OCI-LY7 (cell line): ENCODE measurements around the gene GPNMB. TPM values are rescaled to one million over a fixed set of nuclear protein-coding genes. Genes with fewer than 3 reads are reported as not detected.
A peak's percentile ranks its signal among the peaks of the same experiment; 100 is the strongest.

Experiments used
- BruUV-seq: library from RNA; stranded (reverse); fragments of 400-500 nt; replicated peaks from 2 replicates; lab custom pipeline; 2021; lab: Mats Ljungman, UMichigan
- CTCF ChIA-PET: fragments of 300-600 bp; sonication (Branson Sonifier 250); formaldehyde crosslinking; loops from one replicate; lab custom pipeline; 2022; ENCODE audit warnings: antibody characterized with exemption; ENCODE audit not compliant: unreplicated experiment; lab: Charles Lee
- POLR2A ChIA-PET: fragments of 300-600 bp; sonication (Branson Sonifier 250); formaldehyde crosslinking; loops from one replicate; lab custom pipeline; 2022; ENCODE audit warnings: antibody characterized with exemption; lab: Charles Lee
- DNase-seq: peaks from one replicate; pipeline ENCODE4 v3.0.0-alpha.2; 2015; ENCODE audit warnings: low spot score
- H2AFZ ChIP-seq: fragments of 200-600 bp; sonication (generic), shearing (Covaris generic); 2 replicates; pipeline ENCODE4 v1.6.1; 2014; ENCODE audit warnings: mild to moderate bottlenecking, antibody characterized with exemption, low read length, moderate library complexity
- H3K27ac ChIP-seq: fragments of 200-600 bp; sonication (generic); 2 replicates; pipeline ENCODE4 v1.5.1; 2014; ENCODE audit warnings: mixed run types, low read depth, mild to moderate bottlenecking, moderate library complexity, low read length, inconsistent platforms; ENCODE audit not compliant: poor library complexity, severe bottlenecking
- H3K36me3 ChIP-seq: fragments of 200-600 bp; sonication (generic); 2 replicates; pipeline ENCODE4 v1.6.1; 2014; ENCODE audit warnings: mild to moderate bottlenecking, antibody characterized with exemption, low read length, moderate library complexity, mixed read lengths; ENCODE audit not compliant: insufficient read depth
- H3K4me1 ChIP-seq: fragments of 200-600 bp; sonication (generic); 2 replicates; pipeline ENCODE4 v1.5.1; 2014; ENCODE audit warnings: mild to moderate bottlenecking, low read length; ENCODE audit not compliant: insufficient read depth, poor library complexity, severe bottlenecking
- H3K4me2 ChIP-seq: fragments of 200-600 bp; sonication (generic); 2 replicates; pipeline ENCODE4 v1.6.1; 2014; ENCODE audit warnings: mild to moderate bottlenecking, low read length
- H3K4me3 ChIP-seq: fragments of 200-600 bp; sonication (generic); 2 replicates; pipeline ENCODE4 v1.5.1; 2014; ENCODE audit warnings: mild to moderate bottlenecking, low read depth, low read length; ENCODE audit not compliant: poor library complexity, severe bottlenecking
- H3K79me2 ChIP-seq: fragments of 200-600 bp; sonication (generic); 2 replicates; pipeline ENCODE4 v1.6.1; 2016; ENCODE audit warnings: low read depth, mild to moderate bottlenecking, low read length, moderate library complexity, mixed read lengths; ENCODE audit not compliant: insufficient read depth
- H3K9me2 ChIP-seq: fragments of 200-600 bp; sonication (generic); 2 replicates; pipeline ENCODE4 v1.6.1; 2016; ENCODE audit warnings: mild to moderate bottlenecking, low read length, mixed read lengths; ENCODE audit not compliant: insufficient read depth
- H3K9me3 ChIP-seq: fragments of 200-600 bp; sonication (generic); 2 replicates; pipeline ENCODE4 v1.6.1; 2014; ENCODE audit warnings: mild to moderate bottlenecking, mixed run types, low read length, mixed read lengths
- H4K20me1 ChIP-seq: fragments of 200-600 bp; sonication (generic); 2 replicates; pipeline ENCODE4 v1.6.1; 2014; ENCODE audit warnings: mild to moderate bottlenecking, antibody characterized with exemption, low read length, moderate library complexity, mixed read lengths; ENCODE audit not compliant: insufficient read depth
- EZH2phosphoT487 ChIP-seq: fragments of 200-600 bp; sonication (generic); IDR thresholded peaks from 2 replicates; pipeline ENCODE4 v1.6.1; 2018; ENCODE audit warnings: low read depth, borderline replicate concordance, mild to moderate bottlenecking, mixed run types, antibody characterized with exemption, low read length, moderate library complexity, mixed read lengths
- intact Hi-C: fragments of 100-400 bp; cut with micrococcal nuclease; formaldehyde crosslinking; loops from one replicate; pipeline ENCODE4 v1.10.0; 2022; ENCODE audit not compliant: unreplicated experiment
- total RNA-seq, 2 experiments: library from RNA; depleted of rRNA in 1 of 2; stranded (reverse); fragments of >200 nt in 1 of 2; shearing (Covaris generic) in 1 of 2; gene quantifications; 2 replicates each; pipeline ENCODE4 v1.2.3, GENCODE V29; 2014 to 2022
- TF ChIP-seq, protein P1 (sequence below): fragments of 200-600 bp; sonication (generic); conservative IDR thresholded peaks from 2 replicates; pipeline ENCODE4 v1.5.1; 2014; ENCODE audit warnings: mild to moderate bottlenecking, antibody characterized with exemption, low read length, moderate library complexity, mixed read lengths

Gene GPNMB
- total RNA-seq, 2 experiments from 2014 or later: 1.4 to 3.5 TPM

DNA sequence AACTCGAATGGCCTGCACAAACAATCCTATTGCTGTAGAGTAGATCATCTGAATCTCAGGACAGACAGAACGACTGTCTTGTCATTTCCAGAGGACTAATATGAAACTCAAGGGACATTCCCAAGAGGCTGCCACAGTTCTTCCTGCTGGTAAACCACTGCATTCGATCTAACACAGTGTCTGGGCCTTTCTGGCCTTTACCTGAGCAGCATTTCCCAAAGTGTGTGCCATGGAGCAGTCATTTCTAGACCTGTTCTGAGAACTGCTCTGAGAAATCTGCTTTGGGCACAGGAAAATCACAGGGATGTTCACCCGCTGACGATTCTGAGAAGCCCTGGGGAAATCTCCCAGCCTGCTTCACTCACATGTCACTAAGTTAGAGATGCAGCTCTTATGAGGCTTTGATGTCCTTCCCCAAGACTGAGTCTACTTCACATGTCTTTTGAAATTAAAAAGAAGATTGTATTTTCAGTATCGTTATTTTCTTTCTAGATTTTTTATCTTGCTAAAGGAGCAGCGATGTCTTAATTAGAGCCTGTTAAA is 18.4 kb downstream of the GPNMB start:
- Histone ChIP-seq H3K36me3 (no peaks in the 10 kb centered on the region), H3K4me2 (no peak overlapping the region), H3K9me3 (no peaks in the 10 kb centered on the region), H3K27ac (no peak overlapping the region), H3K79me2 (no peaks in the 10 kb centered on the region), H4K20me1 (no peaks in the 10 kb centered on the region), H3K4me1 (no peaks in the 10 kb centered on the region), H2AFZ (peak overlapping the region; percentile 1; the same call in 1 of the 2 replicates), H3K4me3 (no peak overlapping the region), H3K9me2 (no peaks in the 10 kb centered on the region)
- intact Hi-C loops: loop anchor here (5.0 kb wide), 1 partner anchor 447 kb away; the partner anchor contains the start of gene STK31
- no peak for DNase-seq
- ChIA-PET CTCF (no interaction called here), POLR2A (interaction anchor here (0.8 kb wide), 1 partner anchor 61 kb away, joined by 3 read pairs; no protein-coding TSS in a partner anchor)
- no TSS peak for BruUV-seq
- TF ChIP-seq, protein P1, sequence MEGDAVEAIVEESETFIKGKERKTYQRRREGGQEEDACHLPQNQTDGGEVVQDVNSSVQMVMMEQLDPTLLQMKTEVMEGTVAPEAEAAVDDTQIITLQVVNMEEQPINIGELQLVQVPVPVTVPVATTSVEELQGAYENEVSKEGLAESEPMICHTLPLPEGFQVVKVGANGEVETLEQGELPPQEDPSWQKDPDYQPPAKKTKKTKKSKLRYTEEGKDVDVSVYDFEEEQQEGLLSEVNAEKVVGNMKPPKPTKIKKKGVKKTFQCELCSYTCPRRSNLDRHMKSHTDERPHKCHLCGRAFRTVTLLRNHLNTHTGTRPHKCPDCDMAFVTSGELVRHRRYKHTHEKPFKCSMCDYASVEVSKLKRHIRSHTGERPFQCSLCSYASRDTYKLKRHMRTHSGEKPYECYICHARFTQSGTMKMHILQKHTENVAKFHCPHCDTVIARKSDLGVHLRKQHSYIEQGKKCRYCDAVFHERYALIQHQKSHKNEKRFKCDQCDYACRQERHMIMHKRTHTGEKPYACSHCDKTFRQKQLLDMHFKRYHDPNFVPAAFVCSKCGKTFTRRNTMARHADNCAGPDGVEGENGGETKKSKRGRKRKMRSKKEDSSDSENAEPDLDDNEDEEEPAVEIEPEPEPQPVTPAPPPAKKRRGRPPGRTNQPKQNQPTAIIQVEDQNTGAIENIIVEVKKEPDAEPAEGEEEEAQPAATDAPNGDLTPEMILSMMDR: no peak
- no peak for TF ChIP-seq EZH2phosphoT487

DNA sequence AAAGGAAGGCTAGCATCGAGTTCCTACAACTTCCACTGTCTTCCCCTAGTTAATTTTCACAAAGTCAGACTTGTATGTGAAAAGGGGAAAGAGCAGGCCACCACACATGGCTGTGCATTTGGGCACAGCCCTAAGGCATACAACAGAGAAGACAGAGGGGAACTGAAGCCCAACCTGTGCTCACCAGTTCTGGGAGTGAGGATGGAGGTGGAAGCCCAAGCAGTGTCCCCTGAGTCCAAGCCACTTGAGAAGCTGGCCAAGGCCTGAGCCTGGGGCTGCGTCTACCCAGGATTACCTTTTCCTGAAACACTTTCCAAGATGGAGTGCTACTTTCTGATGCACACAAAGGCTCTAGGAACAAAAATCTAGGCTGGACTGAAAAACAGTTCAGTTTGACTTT is 20.3 kb downstream of the GPNMB start:
- POLR2A ChIA-PET: no interaction called here
- CTCF ChIA-PET: no interaction called here
- H3K27ac ChIP-seq: no peak overlapping the region
- no peaks in the 10 kb centered on the region for H3K9me2 ChIP-seq
- BruUV-seq: no TSS peak
- intact Hi-C loops: no loop called here
- no peaks in the 10 kb centered on the region for H3K36me3 ChIP-seq
- no peaks in the 10 kb centered on the region for H3K4me1 ChIP-seq
- H3K4me3 ChIP-seq: no peak overlapping the region
- H4K20me1 ChIP-seq: no peaks in the 10 kb centered on the region
- no peak overlapping the region for H2AFZ ChIP-seq
- no peak for TF ChIP-seq EZH2phosphoT487
- TF ChIP-seq, protein P1: no peak
- no peak overlapping the region for H3K4me2 ChIP-seq
- H3K79me2 ChIP-seq: no peaks in the 10 kb centered on the region
- no peaks in the 10 kb centered on the region for H3K9me3 ChIP-seq
- no peak for DNase-seq

- no peak for DNase-seq
- Histone ChIP-seq H3K27ac (no peak overlapping the region), H3K4me2 (no peak overlapping the region), H3K36me3 (no peaks in the 10 kb centered on the region), H3K9me2 (no peaks in the 10 kb centered on the region), H3K79me2 (no peaks in the 10 kb centered on the region), H3K9me3 (no peaks in the 10 kb centered on the region), H2AFZ (no peak overlapping the region), H4K20me1 (no peaks in the 10 kb centered on the region), H3K4me1 (no peaks in the 10 kb centered on the region), H3K4me3 (no peak overlapping the region)
- no peak for TF ChIP-seq EZH2phosphoT487
- TF ChIP-seq, protein P1: no peak
- intact Hi-C loops: no loop called here
- ChIA-PET CTCF (no interaction called here), POLR2A (no interaction called here)
- no TSS peak for BruUV-seq
Measured at GRCh38 chr7:23267357-23267756, 20.8 kb downstream of the GPNMB start.
